Keratinocyte (primary cell): ENCODE measurements around the gene CEP95.

ENCODE experiments used
- EZH2 ChIP-seq: IDR thresholded peaks from one replicate; pipeline ENCODE4 v1.6.1; 2012; ENCODE audit warnings: inconsistent platforms, mild to moderate bottlenecking, low read length, moderate library complexity
- TF ChIP-seq, protein P1 (sequence below), 3 experiments: IDR thresholded peaks in 1 of 3; conservative IDR thresholded peaks in 1 of 3; optimal IDR thresholded peaks in 1 of 3; 2 replicates in 2 of 3; 3 replicates in 1 of 3; pipeline versions ENCODE3 to v1.5.1; 2011; ENCODE audit warnings: low read length in 3 of 3, mild to moderate bottlenecking in 3 of 3, moderate library complexity in 2 of 3, control low read depth in 1 of 3, inconsistent platforms in 1 of 3; ENCODE audit not compliant: insufficient read depth in 2 of 3; ENCODE audit errors: extremely low read depth in 1 of 3

DNA sequence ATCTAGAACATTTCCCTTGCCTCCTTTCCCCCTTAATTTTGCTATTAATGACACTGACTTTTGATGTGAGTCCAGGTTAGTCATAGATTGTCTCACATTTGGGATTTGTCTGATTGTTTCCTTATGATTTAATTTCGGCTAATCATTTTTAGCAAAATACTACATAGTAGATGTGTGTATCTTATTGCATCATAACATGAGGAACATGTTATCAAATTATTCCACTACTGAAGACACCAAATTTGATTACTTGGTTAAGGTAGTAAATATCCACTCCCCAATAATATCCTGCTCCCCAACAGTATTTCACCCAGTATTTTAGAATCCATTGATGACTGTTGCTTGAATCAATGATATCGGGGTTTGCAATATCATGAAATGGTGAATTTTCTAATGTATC lies 12.7 kb upstream of the CEP95 start:
- TF ChIP-seq, protein P1, sequence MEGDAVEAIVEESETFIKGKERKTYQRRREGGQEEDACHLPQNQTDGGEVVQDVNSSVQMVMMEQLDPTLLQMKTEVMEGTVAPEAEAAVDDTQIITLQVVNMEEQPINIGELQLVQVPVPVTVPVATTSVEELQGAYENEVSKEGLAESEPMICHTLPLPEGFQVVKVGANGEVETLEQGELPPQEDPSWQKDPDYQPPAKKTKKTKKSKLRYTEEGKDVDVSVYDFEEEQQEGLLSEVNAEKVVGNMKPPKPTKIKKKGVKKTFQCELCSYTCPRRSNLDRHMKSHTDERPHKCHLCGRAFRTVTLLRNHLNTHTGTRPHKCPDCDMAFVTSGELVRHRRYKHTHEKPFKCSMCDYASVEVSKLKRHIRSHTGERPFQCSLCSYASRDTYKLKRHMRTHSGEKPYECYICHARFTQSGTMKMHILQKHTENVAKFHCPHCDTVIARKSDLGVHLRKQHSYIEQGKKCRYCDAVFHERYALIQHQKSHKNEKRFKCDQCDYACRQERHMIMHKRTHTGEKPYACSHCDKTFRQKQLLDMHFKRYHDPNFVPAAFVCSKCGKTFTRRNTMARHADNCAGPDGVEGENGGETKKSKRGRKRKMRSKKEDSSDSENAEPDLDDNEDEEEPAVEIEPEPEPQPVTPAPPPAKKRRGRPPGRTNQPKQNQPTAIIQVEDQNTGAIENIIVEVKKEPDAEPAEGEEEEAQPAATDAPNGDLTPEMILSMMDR (optimal IDR thresholded peaks at IDR 0.05 in 1 of 3, IDR thresholded peaks at IDR 0.05 in 1 of 3, conservative IDR thresholded peaks at IDR 0.05 in 1 of 3; ENCODE audit: extremely low read depth in 1 of 3, insufficient read depth in 2 of 3, low read length in 3 of 3) = no peak
- TF ChIP-seq EZH2 = no peak
